HL-60/S4 treated with phorbol 12-myristate 13-acetate at 8.2 ng/mL for 4 days and 3 days (cell line): ENCODE measurements around the gene SARDH.

Experiments
- in situ Hi-C: fragments of 300-500 bp; cut with MboI; formaldehyde crosslinking; loops from 2 replicates; pipeline ENCODE4 v1.15.0; 2022; ENCODE audit warnings: low sequenced_read_pairs

The SARDH gene

GRCh38 chr9:133614056-133614455, 124.1 kb downstream of the SARDH start:
- in situ Hi-C loops: no loop called here
